NCI-H2196 (cell line): ENCODE measurements around the gene CHN2.

Source experiments
- DNase-seq: peaks from one replicate; lab custom pipeline; 2025; ENCODE audit not compliant: unreplicated experiment; lab: John Stamatoyannopoulos, UW

Gene CHN2

DNA sequence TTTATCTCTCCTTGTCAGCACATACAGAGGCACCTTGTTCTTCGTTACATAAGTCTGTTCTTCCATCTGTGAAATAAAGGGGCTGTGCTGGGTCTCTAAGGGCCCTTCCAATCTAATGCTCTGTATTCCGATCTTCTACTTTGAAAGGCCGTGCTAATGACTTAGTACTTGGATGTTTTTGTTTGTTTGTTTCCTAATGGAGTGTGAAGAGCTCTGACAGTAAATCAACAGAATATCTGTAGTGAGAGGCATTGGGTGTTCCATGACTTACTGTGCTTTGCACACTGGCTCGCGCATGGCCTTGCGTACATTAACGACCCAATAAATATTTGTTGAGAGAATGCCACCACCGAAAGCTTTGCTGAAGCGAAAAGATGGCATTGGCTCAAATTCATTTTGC, 162.1 kb downstream of the CHN2 start:
- DNase-seq = no peak

DNA sequence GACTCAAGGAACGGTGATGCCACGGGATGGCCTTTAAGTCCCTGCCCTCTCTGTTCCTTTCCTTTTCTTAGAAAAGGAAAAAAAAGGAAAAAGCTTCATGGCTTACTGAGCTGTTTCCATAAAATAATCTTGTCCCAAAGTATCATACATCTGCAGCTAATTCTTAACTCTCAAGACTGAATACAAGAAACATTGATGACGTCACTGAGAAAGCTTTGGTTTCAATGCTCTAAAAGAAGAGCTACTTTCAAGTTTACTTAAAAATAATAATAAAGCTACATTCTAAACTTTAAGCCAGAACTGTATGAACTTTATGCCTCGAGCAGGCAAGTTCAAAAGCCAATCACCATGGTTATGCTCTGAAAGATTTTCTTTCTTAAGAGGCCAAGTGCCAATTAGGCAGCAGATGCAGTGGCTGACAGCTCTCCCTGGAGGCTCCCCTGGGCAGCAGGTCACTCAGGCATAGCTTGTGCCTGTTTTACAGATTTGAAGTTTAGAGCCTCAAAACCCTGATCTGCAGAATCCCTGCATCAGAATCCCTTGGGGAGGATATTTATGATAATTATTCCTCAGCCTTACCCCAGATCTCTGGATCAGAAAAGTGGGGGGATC, 165.0 kb downstream of the CHN2 start:
- no peak for DNase-seq

DNA sequence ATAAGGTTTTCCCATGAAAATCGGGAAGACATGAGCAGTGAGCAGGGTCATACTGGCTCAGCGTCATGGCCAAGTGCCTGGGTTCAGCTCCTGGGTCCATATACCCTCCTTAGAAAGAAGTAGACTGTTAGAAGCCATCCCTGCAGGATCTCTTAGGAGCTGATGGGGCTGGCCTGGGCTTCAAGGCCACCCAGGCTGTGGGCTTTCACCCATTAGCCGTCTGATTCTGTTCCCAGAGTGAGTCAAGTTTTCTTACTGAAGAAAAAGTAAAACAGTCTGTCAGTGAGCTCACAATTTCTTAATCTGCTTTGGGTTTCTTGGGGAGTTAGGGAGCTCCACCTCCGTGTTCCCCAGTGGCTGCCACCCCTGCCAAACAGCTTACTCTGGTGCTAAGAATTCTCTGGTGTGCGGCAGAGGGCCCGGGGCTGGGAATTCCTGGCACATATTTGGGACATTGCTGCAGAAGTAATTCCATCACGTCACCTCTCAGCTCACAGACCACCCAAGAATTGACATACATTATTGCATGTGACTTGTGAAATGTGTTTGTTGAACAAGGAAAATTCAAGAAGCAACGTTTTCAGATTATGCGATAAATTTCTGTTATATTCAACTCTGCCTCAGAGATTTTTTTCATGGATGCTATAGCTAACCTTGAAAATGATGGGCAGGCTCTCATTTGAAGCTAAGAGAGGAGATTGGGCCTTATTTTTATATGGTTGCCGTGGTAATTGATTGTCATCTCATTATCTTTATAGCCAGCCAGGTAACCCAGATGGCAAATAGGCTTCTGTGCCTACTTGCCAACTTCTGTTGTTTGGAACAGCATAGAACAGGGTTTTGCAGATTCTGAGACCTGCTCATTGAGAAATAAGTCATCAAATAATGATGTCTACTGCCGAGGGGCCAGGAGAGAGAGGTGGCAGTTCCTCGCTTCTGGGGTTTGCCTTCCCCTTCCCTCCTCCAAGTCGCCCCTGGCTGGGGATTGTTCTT, 166.4 kb downstream of the CHN2 start:
- no peak for DNase-seq

DNA sequence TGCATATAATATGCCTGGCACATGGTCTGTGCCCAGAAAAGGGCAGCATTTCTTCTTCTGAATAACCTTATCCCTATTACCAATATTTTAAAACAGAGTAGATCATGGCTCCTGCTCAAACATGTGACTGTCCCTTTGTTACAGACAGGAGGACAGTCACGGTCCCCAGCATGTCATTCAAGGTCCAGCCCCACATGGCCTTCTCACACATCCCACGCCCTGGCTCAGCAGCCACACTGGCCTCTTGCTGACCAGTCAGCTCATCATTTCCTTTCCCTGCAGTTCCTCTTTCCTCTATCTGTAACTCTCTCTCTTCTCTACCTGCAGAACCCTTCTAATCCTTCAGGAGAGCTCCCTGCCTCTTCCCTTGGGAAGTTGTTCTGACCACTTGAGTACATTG, 167.8 kb downstream of the CHN2 start:
- no peak for DNase-seq

DNA sequence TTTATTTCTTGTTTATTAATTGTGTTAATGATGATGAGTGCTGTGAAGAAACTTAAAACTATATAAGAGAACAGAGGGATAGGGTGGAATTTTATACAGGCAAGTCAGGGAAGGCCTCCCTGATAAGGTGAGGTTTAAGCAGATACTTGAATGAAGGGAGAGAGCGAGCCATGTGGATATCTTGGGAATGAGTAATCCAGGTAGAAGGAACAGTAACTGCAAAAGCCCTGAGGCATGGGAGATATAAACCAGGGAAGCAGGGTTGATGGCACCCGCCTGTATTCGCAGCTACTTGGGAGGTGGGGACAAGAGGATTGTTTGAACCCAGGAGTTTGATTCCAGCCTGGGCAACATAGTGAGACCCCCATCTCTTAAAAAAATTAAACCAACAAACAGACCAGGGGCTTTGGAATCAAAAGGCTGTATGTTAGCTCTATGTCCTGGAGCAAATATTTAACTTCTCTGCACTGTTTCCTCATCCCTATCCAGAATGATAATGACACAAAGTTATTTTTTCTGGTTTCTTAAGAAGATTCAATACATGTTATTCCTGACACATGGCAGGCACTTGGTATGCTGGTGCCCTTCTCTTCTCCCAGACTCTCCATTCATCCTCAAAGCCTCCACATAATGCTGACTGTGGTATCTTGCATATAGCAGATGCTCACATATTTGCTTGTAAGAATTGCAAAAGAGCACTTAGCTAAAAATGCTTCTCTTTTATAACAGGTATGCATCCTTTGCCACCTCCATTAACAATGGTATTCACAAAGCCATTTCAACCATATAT, 169.3 kb downstream of the CHN2 start:
- DNase-seq = no peak

DNA sequence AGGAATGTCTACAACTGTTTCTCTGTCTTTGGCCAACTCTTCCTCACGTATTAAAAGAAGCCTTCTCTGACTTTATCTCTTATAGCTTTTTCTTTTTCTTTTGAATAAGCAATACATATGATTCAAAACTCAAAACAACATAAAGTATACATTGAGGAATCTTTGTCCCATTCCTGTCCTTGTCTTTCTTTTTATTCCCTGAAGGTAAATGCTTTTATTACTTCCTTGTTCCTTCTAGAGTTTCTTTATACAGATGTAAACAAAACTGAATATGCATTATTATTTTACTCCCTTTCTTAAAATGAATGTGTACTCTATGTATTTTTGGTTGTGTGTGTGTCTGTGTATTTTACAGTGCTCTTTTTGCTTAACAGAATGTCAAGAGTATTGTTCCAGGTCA, 170.1 kb downstream of the CHN2 start:
- DNase-seq = no peak

DNA sequence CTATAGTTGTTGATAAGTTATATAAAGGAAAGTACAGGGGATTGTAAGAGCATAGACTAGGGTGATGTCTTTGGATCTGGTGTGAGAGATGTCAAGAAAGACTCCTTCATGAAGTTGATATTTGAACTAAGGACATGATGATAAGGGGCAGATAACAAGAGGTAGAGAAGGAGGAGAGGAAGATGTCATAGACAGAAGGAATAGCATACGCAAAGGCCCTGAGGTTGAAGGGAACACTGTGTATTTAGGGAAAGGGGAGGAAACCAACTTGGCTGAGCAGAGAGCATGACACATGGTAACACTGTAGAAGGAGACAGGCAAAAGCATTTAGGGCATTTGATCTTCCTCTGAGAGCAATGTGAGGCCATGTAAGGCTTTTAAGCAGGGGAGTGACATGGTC, 170.8 kb downstream of the CHN2 start:
- no peak for DNase-seq

DNA sequence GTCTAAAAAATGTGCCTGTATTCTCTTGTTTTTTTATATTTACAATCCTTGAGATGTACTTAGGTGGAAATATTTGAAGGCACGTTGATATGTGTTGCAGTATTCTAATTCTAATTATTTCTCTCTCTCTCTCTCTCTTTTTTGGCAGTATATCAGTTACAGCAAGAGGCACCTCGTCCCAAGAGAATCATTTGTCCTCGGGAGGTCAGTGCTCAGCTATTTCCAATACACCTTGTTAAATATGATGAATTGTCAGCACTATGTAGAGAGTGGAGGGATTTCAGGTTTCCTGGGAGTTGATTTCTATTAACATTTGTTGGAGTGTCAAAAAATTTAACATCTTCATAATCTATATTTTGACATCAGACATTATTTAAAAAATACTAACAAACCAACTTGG, 173.2 kb downstream of the CHN2 start:
- DNase-seq = no peak

DNA sequence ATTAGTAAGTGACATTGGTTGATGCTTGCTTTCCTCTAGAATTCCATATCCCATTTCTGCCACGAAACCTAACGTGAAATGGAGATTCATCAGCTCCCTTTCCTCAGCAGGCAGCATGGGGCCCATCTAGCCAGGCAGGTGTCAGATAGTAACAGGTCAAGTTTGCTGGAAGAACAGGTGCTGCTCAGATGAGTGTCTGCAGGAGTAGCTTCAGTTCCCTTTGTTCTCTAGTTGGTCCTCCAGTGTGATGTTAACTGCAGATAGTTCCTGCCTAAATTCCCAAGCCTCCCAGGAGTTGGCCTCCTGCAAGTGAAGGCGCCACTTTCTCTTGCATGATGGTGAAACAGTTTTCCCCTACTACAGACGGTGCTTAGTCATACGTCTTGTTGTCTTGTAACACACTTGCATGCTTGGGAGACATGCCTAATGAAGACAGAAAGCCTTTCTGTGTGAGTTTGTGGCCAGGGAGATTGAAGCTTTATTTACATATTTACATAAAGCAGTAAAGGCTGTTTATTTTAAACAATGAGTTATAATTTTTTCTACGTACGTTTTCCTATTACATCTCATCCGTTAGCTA, 175.4 kb downstream of the CHN2 start:
- no peak for DNase-seq

DNA sequence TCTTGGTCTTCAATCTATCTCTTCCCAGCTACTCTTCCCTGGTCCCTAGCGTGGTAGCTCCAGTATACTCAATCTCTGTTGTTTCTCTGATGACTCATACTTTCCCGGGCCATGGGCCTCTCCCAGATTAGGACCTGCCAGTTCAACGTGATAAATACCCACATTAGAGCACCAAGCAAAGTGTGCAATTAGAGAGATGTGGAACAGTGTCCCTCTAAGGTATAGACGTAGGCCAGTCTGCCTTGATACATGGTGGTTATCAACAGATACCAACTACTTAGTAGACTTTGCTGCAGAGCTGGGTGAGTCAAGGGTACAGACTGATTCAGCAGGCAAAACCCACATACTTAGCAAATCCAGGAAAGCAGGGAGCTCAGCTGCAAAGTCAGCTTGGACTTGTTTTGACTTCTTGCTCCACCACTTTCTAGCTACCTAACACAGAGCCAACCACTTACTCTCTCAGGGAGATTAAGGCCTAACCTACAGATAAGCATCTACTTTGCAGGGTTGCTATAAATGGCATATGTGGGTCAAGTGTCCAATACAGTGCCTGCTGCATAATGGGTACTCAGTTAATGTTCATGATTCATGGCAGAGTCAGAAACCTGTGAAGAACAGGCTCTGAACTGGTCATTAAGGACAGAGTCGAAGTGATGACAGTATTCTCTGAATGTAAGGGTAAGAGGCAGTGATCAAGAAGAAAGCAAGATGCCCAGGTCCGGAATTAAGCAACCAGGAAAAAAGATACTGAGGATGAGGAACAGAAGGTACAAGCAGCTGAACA, 176.1 kb downstream of the CHN2 start:
- DNase-seq = no peak

DNA sequence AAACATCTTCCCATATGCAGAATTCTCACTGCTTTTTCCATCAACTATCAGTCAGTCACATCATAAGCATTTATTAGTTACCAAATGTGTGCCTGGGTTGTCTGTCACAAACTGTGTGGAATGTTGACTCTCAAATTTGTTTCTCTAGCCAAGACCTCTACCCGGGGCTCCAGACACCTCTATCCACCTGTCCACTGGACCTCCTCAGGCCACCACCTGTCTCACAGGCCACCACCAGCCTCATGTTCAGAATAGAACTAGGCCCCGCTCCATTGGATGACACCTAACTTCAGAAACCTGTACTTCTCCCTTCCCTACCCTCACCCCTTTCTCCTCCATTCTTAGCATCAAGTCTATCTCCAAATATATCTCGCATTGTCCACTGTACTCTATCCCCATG, 176.9 kb downstream of the CHN2 start:
- no peak for DNase-seq

DNA sequence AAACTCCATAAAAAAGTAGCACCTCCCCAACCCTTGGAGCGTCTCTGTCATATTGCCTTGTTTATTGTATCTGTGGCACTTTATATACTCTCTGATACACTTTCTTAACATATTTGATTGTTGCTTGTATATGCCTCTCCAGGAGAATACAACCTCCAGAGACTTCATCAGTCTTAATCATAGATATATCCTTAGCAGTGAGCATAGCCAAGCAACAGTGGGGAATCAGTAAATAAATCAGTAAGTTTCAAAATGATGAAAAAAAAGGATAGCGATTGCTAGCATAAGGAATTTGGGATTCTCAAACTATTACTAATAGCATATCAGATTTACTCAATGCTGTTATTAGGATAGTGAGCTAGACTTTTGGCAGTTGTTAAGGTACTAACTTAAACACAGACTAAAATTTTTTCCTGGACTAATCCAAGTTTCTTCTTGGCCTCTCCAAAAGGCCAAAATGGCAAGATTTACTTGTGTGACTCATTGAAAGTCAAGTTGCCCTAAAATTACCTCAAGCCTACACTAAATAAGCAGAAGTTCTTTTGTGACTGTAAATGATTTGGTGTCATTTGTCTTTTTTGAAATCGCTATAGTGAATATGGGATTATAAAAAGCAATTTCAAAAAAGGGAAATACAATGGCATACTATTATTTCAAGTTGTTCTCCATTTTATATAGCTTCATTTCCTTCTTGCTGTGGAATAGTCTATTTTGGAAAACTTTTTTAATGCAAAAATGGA, 177.9 kb downstream of the CHN2 start:
- no peak for DNase-seq

DNA sequence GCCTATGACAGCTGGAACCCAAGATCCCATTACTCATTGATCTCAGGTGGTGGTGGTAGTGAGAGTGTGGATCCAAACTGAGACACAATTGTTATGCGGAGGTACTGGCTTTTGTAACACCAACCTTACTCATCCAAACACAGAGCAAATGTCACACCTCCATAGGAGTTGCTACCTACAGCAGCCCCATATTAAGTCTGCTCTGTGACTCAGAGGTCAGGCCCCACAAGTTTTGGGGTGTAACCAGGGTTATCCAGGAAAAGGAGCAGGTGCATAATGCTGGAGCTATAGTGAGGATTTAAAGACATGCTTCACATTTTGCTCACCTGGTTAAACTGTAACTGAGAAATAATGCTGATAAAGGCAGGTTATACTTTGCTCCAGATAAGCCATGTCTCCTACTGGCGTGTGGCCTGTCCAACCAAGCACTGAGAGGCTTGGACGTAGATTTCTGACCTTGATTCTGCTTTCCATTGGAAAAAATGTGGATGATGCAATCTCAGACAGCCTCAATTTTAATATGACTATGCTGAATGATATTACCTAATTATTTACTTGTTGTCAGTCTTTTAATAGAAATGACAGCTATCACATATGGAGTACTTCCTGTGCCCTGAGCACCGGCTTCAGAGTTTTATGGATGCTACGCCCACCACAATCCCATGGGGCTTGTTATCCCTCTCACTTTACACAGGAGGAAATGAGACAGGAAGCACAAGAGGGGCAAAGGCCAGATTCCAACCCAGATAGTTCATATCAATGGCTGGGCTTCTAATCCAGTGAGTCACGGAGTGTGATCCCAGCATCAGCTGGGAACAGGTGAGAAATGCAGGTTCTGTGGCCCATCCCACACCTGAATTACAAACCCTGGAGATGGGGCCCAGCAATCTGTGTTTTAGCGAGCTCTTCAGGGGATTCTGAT, 181.3 kb downstream of the CHN2 start:
- no peak for DNase-seq

DNA sequence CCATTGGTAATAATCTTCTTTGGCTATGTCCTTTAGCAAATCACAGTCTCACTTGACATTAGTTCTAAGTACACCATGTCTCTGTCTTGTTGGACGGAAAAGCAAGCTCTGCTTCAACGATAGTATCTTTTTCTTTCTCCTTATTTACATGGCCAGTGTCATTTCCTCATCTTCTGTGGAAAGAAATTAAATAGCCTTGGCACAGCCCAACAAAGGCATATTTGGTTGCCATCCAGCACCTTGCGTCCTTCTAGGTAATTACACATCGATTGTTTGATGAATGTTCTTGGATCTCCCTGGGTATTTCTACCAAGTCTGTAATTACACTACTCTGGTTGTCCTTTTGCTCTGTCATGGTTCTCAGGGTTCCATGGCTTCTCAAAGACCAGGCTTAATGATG, 183.1 kb downstream of the CHN2 start:
- DNase-seq = peak; percentile 43

DNA sequence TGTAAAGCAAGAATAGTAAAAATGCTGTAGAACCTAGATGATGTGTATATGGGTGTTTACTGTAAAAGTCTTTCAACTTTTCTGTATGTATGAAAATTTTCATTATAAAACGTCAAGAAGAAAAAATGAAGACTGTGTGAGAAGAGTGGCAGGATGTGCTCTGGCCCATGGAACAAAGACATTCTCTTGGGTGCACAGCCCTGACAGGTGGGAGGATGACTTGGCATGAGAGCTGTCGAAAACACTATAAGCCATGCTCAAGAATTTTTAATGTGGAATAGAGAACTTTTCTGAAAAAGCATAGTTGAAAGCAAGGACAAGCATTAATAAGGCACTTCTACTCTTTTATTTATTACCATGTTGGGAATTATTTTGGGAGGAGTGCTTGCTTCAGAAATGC, 185.0 kb downstream of the CHN2 start:
- DNase-seq = no peak

DNA sequence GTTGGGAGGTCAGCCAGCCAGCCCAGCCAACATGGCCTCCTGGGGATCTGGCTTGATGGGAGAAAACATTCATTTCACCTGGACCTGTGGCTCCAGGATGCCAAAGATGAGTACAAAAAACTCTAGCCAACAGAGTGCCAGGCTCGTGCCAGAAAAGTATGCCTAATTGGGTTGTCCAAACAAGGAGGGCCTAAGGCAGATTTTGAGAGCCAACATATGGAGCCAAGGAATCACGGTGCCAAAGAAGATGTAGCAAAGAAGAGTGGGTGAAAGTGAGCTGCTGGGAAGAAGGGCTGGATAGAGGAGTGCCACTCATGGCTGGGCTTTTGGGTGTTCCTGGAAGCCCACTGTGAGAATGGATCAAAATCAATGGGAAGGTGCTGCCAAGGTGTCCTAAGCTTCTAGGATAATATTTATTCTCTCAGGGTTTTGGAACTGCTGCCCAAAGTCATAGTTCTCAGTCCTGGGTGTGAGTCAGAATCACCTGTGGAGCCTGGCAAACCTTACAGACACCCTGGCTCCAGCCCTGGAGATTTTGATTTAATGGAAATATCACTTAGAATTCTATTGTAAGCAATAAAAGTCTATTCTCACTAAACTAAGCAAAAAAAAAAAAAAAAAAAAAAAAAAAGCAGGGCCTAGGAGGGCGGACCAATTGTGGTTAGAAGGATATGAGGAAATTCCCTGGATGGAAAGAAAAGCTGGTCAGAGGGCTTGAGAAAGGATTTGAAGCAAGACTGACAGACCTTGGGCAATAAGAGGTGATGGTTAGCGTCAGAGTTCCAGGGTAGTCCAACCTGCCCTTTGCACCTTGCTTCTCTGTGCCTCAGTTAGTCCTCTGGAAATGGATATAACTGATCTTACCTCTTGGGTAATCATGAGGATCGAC, 186.9 kb downstream of the CHN2 start:
- DNase-seq = peak; percentile 51

DNA sequence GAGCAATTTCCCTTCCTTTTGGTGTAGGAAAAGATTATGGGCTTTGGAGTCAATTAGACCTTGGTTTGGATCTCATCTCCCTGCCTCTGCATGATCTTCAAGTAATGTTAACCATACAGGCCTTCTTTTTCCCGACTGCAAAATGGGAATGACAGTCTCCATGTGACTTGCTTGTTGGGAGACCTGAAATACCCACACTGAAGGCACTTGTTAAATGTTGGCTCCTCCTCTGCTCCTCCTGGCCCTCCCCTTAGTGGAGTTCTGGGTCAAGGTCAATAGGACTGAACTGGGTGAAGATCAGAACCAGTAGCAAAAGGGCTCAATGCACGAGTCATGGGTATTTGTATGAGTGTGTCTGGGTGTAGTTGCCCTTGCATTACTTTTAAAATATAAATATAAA, 189.7 kb downstream of the CHN2 start:
- no peak for DNase-seq
